Measurements from ENCODE around the gene PCDHA7.
"Not testable (repeated sequence)": the region's sequence is repeated elsewhere in the genome, so short reads cannot be mapped to it uniquely, and the experiment has no call there.

Gene PCDHA7

GRCh38 chr5:140802381-140802780 lies 31.7 kb upstream of the PCDHA7 start:
- not testable (repeated sequence) for H3K9me3 ChIP-seq (replicated peaks; ENCODE audit: low read length); H3K4me1 ChIP-seq (ENCODE audit: control insufficient read depth, insufficient read depth, low read length); H3K27me3 ChIP-seq (ENCODE audit: control insufficient read depth, insufficient read depth, low read length); H3K4me2 ChIP-seq (ENCODE audit: low read length); H3K9ac ChIP-seq (ENCODE audit: low read depth, low read length); H3K4me3 ChIP-seq (ENCODE audit: low read length); H3K36me3 ChIP-seq (ENCODE audit: insufficient read depth, low read length)

DNA sequence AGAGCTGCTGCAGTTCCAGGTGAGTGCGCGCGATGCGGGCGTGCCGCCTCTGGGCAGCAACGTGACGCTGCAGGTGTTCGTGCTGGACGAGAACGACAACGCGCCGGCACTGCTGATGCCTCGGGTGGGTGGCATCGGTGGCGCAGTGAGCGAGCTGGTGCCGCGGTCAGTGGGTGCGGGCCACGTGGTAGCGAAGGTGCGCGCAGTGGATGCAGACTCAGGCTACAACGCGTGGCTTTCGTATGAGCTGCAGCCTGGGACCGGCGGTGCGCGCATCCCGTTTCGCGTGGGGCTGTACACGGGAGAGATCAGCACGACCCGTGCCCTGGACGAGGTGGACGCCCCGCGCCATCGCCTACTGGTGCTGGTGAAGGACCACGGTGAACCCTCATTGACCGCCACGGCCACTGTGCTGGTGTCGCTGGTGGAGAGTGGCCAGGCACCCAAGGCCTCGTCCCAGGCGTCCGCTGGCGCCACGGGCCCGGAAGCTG lies 31.2 kb upstream of the PCDHA7 start:
- Histone ChIP-seq H3K4me1 (ENCODE audit: control insufficient read depth, insufficient read depth, low read length) (no peaks in the 10 kb centered on the region), H3K27me3 (ENCODE audit: control insufficient read depth, insufficient read depth, low read length) (no peaks in the 10 kb centered on the region), H3K9me3 (replicated peaks; ENCODE audit: low read length) (peaks cover 6% of the 10 kb centered on the region), H3K36me3 (ENCODE audit: insufficient read depth, low read length) (no peaks in the 10 kb centered on the region), H3K4me3 (ENCODE audit: low read length) (no peak overlapping the region), H3K9ac (ENCODE audit: low read depth, low read length) (no peak overlapping the region), H3K4me2 (ENCODE audit: low read length) (no peak overlapping the region)

DNA sequence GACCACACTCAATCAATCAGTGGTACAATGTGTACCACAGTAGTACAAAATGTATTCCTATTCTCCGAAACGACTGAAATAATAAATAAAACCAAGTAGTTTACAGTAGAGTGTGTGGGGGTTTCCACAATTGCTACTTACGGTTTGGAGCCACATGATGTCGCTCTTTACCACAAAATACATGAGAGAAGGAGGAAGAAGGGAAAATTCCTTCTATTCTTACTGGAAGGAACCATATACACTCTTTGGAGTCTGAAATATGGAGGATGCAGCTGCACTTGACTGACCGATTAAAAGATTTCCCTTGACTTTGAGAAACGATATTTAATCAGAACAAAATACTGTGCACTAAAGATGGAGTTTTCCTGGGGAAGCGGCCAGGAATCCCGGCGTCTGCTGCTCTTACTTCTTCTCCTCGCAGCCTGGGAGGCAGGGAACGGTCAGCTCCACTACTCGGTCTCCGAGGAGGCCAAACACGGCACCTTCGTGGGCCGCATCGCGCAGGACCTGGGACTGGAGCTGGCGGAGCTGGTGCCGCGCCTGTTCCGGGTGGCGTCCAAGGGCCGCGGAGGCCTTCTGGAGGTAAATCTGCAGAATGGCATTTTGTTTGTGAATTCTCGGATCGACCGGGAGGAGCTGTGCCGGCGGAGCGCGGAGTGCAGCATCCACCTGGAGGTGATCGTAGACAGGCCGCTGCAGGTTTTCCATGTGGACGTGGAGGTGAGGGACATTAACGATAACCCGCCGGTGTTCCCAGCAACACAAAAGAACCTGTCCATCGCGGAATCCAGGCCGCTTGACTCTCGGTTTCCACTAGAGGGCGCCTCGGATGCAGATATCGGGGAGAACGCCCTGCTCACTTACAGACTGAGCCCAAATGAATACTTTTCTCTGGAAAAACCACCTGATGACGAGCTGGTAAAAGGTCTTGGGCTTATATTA lies 27.0 kb upstream of the PCDHA7 start, which contains the start of gene PCDHA4:
Gene PCDHA4 (plus strand): TSS at position 235 of the 942 bp plus-strand sequence.
- H3K36me3 ChIP-seq (ENCODE audit: insufficient read depth, low read length), result no peaks in the 10 kb centered on the region
- H3K9ac ChIP-seq (ENCODE audit: low read depth, low read length), result peak within 1 kb of the TSS; percentile 35
- H3K9me3 ChIP-seq (replicated peaks; ENCODE audit: low read length), result peaks cover 6% of the 10 kb centered on the region
- no peaks in the 10 kb centered on the region for H3K27me3 ChIP-seq (ENCODE audit: control insufficient read depth, insufficient read depth, low read length)
- peak within 1 kb of the TSS; percentile 63 for H3K4me3 ChIP-seq (ENCODE audit: low read length)
- no peaks in the 10 kb centered on the region for H3K4me1 ChIP-seq (ENCODE audit: control insufficient read depth, insufficient read depth, low read length)
- no peak within 1 kb of the TSS for H3K4me2 ChIP-seq (ENCODE audit: low read length)

DNA sequence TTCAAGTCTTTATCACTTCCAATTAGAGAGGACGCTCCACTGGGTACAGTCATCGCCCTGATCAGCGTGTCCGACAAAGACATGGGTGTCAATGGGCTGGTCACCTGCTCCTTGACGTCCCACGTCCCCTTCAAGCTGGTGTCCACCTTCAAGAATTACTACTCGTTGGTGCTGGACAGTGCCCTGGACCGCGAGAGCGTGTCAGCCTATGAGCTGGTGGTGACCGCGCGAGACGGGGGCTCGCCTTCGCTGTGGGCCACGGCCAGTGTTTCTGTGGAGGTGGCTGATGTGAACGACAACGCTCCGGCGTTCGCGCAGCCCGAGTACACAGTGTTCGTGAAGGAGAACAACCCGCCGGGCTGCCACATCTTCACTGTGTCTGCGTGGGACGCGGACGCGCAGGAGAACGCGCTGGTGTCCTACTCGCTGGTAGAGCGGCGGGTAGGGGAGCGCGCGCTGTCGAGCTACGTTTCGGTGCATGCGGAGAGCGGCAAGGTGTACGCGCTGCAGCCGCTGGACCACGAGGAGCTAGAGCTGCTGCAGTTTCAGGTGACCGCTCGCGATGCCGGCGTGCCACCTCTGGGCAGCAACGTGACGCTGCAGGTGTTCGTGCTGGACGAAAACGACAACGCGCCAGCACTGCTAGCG lies 25.7 kb upstream of the PCDHA7 start:
- H3K36me3 ChIP-seq (ENCODE audit: insufficient read depth, low read length); H3K4me1 ChIP-seq (ENCODE audit: control insufficient read depth, insufficient read depth, low read length); H3K4me3 ChIP-seq (ENCODE audit: low read length); H3K4me2 ChIP-seq (ENCODE audit: low read length); H3K27me3 ChIP-seq (ENCODE audit: control insufficient read depth, insufficient read depth, low read length); H3K9me3 ChIP-seq (replicated peaks; ENCODE audit: low read length); H3K9ac ChIP-seq (ENCODE audit: low read depth, low read length): not testable (repeated sequence)

DNA sequence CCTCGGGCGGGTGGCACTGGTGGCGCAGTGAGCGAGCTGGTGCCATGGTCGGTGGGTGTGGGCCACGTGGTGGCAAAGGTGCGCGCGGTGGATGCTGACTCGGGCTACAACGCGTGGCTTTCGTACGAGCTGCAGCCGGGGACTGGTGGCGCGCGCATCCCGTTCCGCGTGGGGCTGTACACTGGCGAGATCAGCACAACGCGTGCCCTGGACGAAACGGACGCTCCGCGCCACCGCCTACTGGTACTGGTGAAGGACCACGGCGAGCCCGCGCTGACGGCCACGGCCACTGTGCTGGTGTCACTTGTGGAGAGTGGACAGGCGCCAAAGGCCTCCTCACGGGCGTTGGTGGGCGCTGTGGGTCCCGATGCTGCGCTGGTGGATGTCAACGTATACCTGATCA lies 25.2 kb upstream of the PCDHA7 start:
- H3K9me3 ChIP-seq (replicated peaks; ENCODE audit: low read length), result peaks cover 6% of the 10 kb centered on the region
- no peaks in the 10 kb centered on the region for H3K27me3 ChIP-seq (ENCODE audit: control insufficient read depth, insufficient read depth, low read length)
- no peak overlapping the region for H3K4me2 ChIP-seq (ENCODE audit: low read length)
- no peak overlapping the region for H3K9ac ChIP-seq (ENCODE audit: low read depth, low read length)
- no peaks in the 10 kb centered on the region for H3K4me1 ChIP-seq (ENCODE audit: control insufficient read depth, insufficient read depth, low read length)
- H3K4me3 ChIP-seq (ENCODE audit: low read length), result no peak overlapping the region
- no peaks in the 10 kb centered on the region for H3K36me3 ChIP-seq (ENCODE audit: insufficient read depth, low read length)

GRCh38 chr5:140821375-140822280 lies 12.4 kb upstream of the PCDHA7 start, which contains the start of gene PCDHA5:
PCDHA5 (plus strand) TSS chr5:140821613.
- H3K9ac ChIP-seq (ENCODE audit: low read depth, low read length), result no peak within 1 kb of the TSS
- H3K36me3 ChIP-seq (ENCODE audit: insufficient read depth, low read length), result no peaks in the 10 kb centered on the region
- H3K4me3 ChIP-seq (ENCODE audit: low read length), result no peak within 1 kb of the TSS
- H3K4me2 ChIP-seq (ENCODE audit: low read length), result no peak within 1 kb of the TSS
- no peaks in the 10 kb centered on the region for H3K9me3 ChIP-seq (replicated peaks; ENCODE audit: low read length)
- no peaks in the 10 kb centered on the region for H3K4me1 ChIP-seq (ENCODE audit: control insufficient read depth, insufficient read depth, low read length)
- H3K27me3 ChIP-seq (ENCODE audit: control insufficient read depth, insufficient read depth, low read length), result no peaks in the 10 kb centered on the region

DNA sequence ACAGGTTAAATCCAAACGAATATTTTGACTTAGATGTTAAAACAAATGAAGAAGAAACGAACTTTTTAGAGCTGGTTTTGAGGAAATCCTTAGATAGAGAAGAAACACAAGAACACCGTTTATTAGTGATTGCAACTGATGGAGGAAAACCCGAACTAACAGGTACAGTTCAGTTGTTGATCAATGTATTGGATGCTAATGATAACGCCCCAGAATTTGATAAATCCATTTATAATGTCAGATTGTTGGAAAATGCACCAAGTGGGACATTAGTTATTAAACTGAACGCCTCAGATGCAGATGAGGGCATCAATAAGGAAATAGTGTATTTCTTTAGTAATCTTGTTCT lies 11.8 kb upstream of the PCDHA7 start:
- Histone ChIP-seq H3K4me2 (ENCODE audit: low read length) (no peak overlapping the region), H3K27me3 (ENCODE audit: control insufficient read depth, insufficient read depth, low read length) (no peaks in the 10 kb centered on the region), H3K9me3 (replicated peaks; ENCODE audit: low read length) (no peaks in the 10 kb centered on the region), H3K36me3 (ENCODE audit: insufficient read depth, low read length) (no peaks in the 10 kb centered on the region), H3K4me3 (ENCODE audit: low read length) (no peak overlapping the region), H3K9ac (ENCODE audit: low read depth, low read length) (no peak overlapping the region), H3K4me1 (ENCODE audit: control insufficient read depth, insufficient read depth, low read length) (no peaks in the 10 kb centered on the region)

- not testable (repeated sequence) for H3K4me1 ChIP-seq (ENCODE audit: control insufficient read depth, insufficient read depth, low read length); H3K4me2 ChIP-seq (ENCODE audit: low read length); H3K9ac ChIP-seq (ENCODE audit: low read depth, low read length); H3K27me3 ChIP-seq (ENCODE audit: control insufficient read depth, insufficient read depth, low read length); H3K36me3 ChIP-seq (ENCODE audit: insufficient read depth, low read length); H3K9me3 ChIP-seq (replicated peaks; ENCODE audit: low read length); H3K4me3 ChIP-seq (ENCODE audit: low read length)
Measured at GRCh38 chr5:140822969-140823368, 11.1 kb upstream of the PCDHA7 start.

GRCh38 chr5:140823475-140823874 lies 10.6 kb upstream of the PCDHA7 start:
- Histone ChIP-seq H3K27me3 (ENCODE audit: control insufficient read depth, insufficient read depth, low read length) (no peaks in the 10 kb centered on the region), H3K4me3 (ENCODE audit: low read length) (no peak overlapping the region), H3K9ac (ENCODE audit: low read depth, low read length) (no peak overlapping the region), H3K9me3 (replicated peaks; ENCODE audit: low read length) (no peaks in the 10 kb centered on the region), H3K36me3 (ENCODE audit: insufficient read depth, low read length) (no peaks in the 10 kb centered on the region), H3K4me2 (ENCODE audit: low read length) (no peak overlapping the region), H3K4me1 (ENCODE audit: control insufficient read depth, insufficient read depth, low read length) (no peaks in the 10 kb centered on the region)

- Histone ChIP-seq H3K9me3 (replicated peaks; ENCODE audit: low read length) (no peaks in the 10 kb centered on the region), H3K9ac (ENCODE audit: low read depth, low read length) (no peak within 1 kb of the TSS), H3K27me3 (ENCODE audit: control insufficient read depth, insufficient read depth, low read length) (no peaks in the 10 kb centered on the region), H3K36me3 (ENCODE audit: insufficient read depth, low read length) (no peaks in the 10 kb centered on the region), H3K4me3 (ENCODE audit: low read length) (peak within 1 kb of the TSS; percentile 24), H3K4me1 (ENCODE audit: control insufficient read depth, insufficient read depth, low read length) (no peaks in the 10 kb centered on the region), H3K4me2 (ENCODE audit: low read length) (no peak within 1 kb of the TSS)
Measured at GRCh38 chr5:140827704-140828361, 6.2 kb upstream of the PCDHA7 start, which contains the start of gene PCDHA6. PCDHA6 (plus strand) TSS chr5:140827960; CDS start chr5:140828092, 132 bp downstream.

- no peak overlapping the region for H3K4me3 ChIP-seq (ENCODE audit: low read length)
Measured at GRCh38 chr5:140828362-140828737, 5.7 kb upstream of the PCDHA7 start.

More at GRCh38 chr5:140828362-140828737, 5.7 kb upstream of the PCDHA7 start:
- no peaks in the 10 kb centered on the region for H3K9me3 ChIP-seq (replicated peaks; ENCODE audit: low read length)
- no peak overlapping the region for H3K9ac ChIP-seq (ENCODE audit: low read depth, low read length)
- no peaks in the 10 kb centered on the region for H3K4me1 ChIP-seq (ENCODE audit: control insufficient read depth, insufficient read depth, low read length)
- H3K36me3 ChIP-seq (ENCODE audit: insufficient read depth, low read length), result no peaks in the 10 kb centered on the region
- H3K4me2 ChIP-seq (ENCODE audit: low read length), result no peak overlapping the region
- H3K27me3 ChIP-seq (ENCODE audit: control insufficient read depth, insufficient read depth, low read length), result no peaks in the 10 kb centered on the region

Data from skeletal muscle satellite cell (primary cell).